HCEC 1CT (cell line): ENCODE data around the gene SLMAP.

ENCODE experiments used
- DNase-seq: peaks from one replicate; pipeline ENCODE4 v3.0.0-alpha.2; 2017

SLMAP gene

DNA sequence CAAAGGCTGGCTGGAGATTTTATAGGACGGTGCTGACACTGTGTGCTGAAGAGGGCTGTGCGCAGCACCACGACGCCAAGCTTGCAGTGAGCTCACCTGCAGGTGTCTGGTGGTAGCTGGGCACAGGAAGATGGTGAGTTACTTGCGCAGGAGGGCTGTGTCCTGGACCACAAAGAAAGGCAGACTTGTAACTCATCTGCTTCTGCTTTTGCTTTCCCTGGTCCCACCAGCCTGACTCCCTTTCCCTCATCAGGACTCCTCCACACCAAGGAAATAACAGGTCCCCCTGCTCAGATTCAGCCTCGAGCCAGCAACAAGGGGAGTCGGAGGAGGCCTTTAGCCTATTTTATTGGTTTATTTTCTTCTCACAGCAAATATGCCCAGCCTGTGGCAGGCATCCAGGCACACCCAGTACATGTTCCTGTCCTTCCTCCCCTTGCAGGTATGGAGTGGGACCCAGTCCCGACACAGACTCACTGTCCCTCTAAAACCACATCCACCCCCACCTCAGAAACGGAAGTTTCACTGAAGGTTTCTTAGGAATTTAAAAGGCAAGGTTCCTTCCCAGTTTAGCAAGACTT lies 216.5 kb downstream of the SLMAP start:
- no peak for DNase-seq

DNA sequence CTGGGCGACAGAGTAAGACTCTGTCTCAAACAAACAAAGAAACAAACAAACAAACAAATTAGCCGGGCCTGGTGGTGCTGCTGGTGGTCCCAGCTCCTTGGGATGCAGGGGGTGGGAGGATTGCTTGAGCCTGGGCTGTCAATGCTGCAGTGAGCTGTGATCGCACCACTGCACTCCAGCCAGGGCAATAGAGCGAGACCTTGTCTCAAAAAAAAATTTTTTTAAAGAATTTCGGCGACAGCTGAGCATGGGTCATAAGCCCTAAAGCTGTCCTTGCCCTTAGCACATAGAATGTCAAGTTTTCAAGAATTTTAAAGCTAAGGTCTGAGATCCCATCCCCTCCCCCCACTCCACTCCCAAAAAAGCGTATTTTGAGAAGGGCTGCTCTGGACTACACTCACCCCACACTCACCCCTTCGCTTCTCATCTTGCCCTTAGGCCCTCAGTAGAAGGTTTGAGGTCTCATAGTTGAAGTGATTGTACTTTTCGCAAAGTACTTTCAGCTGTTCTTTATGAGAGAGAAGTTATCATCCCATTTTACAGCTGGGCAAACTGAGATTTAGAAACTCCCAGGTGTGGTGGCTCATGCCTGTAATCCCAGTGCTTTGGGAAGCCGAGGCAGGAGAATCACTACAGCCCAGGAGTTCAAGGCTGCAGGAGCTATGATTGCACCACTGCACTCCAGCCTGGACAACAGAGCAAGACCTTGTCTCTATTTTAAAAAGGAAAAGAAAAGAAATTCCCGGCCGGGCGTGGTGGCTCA lies 217.8 kb downstream of the SLMAP start:
- no peak for DNase-seq

DNA sequence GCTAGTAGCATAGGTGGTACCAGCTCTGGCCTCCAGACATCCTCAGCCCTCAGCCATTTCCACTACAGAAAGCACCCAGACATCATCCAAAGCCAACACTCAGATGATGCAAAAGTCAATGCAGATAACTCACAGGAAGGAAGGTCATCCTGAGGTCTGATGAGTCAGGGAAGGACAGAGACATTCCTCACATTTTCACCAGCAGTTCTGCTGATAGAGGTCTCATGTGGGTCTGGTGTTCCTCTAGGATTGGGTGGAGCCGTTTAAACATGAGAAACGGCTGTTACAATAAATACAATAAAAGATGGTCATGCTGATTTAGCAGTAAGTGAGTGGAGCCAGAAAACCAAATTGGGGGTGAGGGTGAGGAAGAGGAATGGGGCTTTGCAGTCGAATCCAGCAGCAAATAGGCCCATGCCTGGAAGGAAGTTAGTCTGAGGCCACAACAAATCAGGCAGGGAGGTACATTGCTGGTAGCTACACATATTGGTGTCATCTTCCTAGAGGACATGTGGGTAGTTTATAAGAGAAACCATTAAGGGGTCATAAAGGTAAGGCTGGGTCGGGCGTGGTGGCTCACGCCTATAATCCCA lies 218.8 kb downstream of the SLMAP start:
- peak; percentile 97 for DNase-seq

DNA sequence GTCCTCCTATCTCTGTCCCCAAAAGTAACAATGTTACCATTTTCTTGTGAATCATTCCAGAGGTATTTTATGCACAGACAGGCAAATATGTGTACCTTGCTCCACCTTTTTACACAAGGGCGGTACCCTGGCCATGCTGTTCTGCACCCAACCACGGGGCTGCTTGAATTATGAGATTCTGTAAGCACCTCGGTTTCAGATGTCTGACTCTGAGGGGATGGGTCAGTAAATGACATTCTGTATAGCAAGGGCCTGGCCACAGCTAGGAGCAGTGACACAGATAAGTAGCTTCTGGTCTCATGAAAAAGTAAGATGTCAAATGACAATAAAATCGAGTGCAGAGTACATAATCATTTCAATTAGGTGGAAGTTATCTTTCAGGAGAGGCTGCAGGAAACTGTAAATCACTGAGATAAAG lies 221.7 kb downstream of the SLMAP start:
- no peak for DNase-seq

DNA sequence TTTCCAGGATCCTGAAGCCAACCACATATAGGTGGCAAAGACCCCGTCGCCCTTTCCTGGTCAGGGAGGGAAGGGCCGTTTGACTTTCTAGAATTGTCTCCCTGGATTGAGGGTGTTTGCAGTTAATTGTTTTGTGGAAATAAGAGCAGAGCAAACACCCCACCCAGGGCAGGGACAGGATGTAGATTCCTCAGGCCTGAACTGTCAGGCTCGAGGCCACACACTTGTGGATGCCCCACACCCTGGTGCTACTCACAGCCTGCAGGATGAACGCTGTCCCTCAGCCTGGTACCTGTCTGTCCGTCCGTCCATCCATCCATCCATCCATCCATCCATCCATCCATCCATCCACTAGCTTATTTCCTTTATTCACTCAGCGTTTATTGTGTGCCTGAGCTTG lies 222.2 kb downstream of the SLMAP start:
- DNase-seq: peak; percentile 28
